Mesenchymal stem cell (in vitro differentiated cells and primary cell): Measurements from ENCODE around the gene CACNG4.

Experiments used
- DNase-seq: peaks from one replicate; pipeline ENCODE4 v3.0.0-alpha.2; 2013
- H2AFZ ChIP-seq: one replicate; pipeline ENCODE4 v1.6.1; 2013; ENCODE audit warnings: low read depth, mild to moderate bottlenecking, control low read depth, inconsistent platforms, low read length, moderate library complexity
- H2AK5ac ChIP-seq: 2 replicates; pipeline ENCODE4 v1.6.1; 2013; ENCODE audit warnings: low read length, moderate library complexity, mild to moderate bottlenecking, inconsistent platforms; ENCODE audit not compliant: severe bottlenecking
- H2BK120ac ChIP-seq: one replicate; pipeline ENCODE4 v1.6.1; 2013; ENCODE audit warnings: low read depth, mild to moderate bottlenecking, inconsistent platforms, low read length, moderate library complexity
- H2BK12ac ChIP-seq, 2 experiments: one replicate each; pipeline ENCODE4 v1.6.1; 2013; ENCODE audit warnings: inconsistent platforms in 2 of 2, low read length in 2 of 2, mild to moderate bottlenecking in 2 of 2, moderate library complexity in 2 of 2, control low read depth in 1 of 2
- H2BK15ac ChIP-seq: one replicate; pipeline ENCODE4 v1.6.1; 2013; ENCODE audit warnings: mild to moderate bottlenecking, low read depth, inconsistent platforms; ENCODE audit not compliant: poor library complexity, severe bottlenecking
- H2BK5ac ChIP-seq: 2 replicates; pipeline ENCODE4 v1.6.1; 2013; ENCODE audit warnings: low read depth, mild to moderate bottlenecking, low read length, control low read depth, inconsistent platforms; ENCODE audit not compliant: poor library complexity, severe bottlenecking
- H3K14ac ChIP-seq, 2 experiments: one replicate each; pipeline ENCODE4 v1.6.1; 2013; ENCODE audit warnings: inconsistent platforms in 2 of 2, low read length in 2 of 2, control low read depth in 1 of 2, mild to moderate bottlenecking in 1 of 2, moderate library complexity in 1 of 2
- H3K18ac ChIP-seq, 2 experiments: one replicate each; pipeline ENCODE4 v1.6.1; 2013; ENCODE audit warnings: inconsistent platforms in 2 of 2, low read length in 2 of 2, control low read depth in 1 of 2, low read depth in 1 of 2, mild to moderate bottlenecking in 1 of 2
- H3K23ac ChIP-seq, 2 experiments: one replicate each; pipeline ENCODE4 v1.6.1; 2013; ENCODE audit warnings: inconsistent platforms in 2 of 2, low read length in 2 of 2, mild to moderate bottlenecking in 2 of 2, moderate library complexity in 2 of 2, control low read depth in 1 of 2
- H3K27ac ChIP-seq: 2 replicates; pipeline ENCODE4 v1.5.1; 2013; ENCODE audit warnings: mild to moderate bottlenecking, moderate library complexity, low read length, control low read depth, inconsistent platforms; ENCODE audit not compliant: poor library complexity, severe bottlenecking
- H3K27me3 ChIP-seq, 2 experiments: 2 replicates each; pipeline versions ENCODE4 v1.6.1 to v1.7.0; 2013; ENCODE audit warnings: low read length in 2 of 2, mild to moderate bottlenecking in 2 of 2, moderate library complexity in 2 of 2, control low read depth in 1 of 2, inconsistent platforms in 1 of 2; ENCODE audit not compliant: control insufficient read depth in 1 of 2, insufficient read depth in 1 of 2
- H3K36me3 ChIP-seq, 2 experiments: 2 replicates each; pipeline versions ENCODE4 v1.6.1 to v1.7.0; 2013; ENCODE audit warnings: low read length in 2 of 2, control low read depth in 1 of 2, inconsistent platforms in 1 of 2, low read depth in 1 of 2, mild to moderate bottlenecking in 1 of 2; ENCODE audit not compliant: insufficient read depth in 2 of 2, control insufficient read depth in 1 of 2
- H3K4ac ChIP-seq, 2 experiments: one replicate each; pipeline ENCODE4 v1.6.1; 2013; ENCODE audit warnings: inconsistent platforms in 2 of 2, low read length in 2 of 2, mild to moderate bottlenecking in 2 of 2, moderate library complexity in 2 of 2, control low read depth in 1 of 2, low read depth in 1 of 2
- H3K4me1 ChIP-seq: 2 replicates; pipeline ENCODE4 v1.6.1; 2013; ENCODE audit warnings: low read depth, low read length, control low read depth; ENCODE audit not compliant: control insufficient read depth, insufficient read depth
- H3K4me2 ChIP-seq: 2 replicates; pipeline ENCODE4 v1.6.1; 2013; ENCODE audit warnings: low read length, mild to moderate bottlenecking, inconsistent platforms; ENCODE audit not compliant: poor library complexity, severe bottlenecking
- H3K4me3 ChIP-seq, 2 experiments: 2 replicates each; pipeline versions ENCODE4 v1.5.1 to v1.7.0; 2013; ENCODE audit warnings: low read length in 2 of 2, mild to moderate bottlenecking in 2 of 2, control low read depth in 1 of 2, low read depth in 1 of 2; ENCODE audit not compliant: insufficient read depth in 1 of 2
- H3K79me1 ChIP-seq: replicated peaks from 2 replicates; pipeline ENCODE4 v1.6.1; 2013; ENCODE audit warnings: mild to moderate bottlenecking, control low read depth, low read length, inconsistent platforms; ENCODE audit not compliant: poor library complexity, severe bottlenecking
- H3K9ac ChIP-seq: 2 replicates; pipeline ENCODE4 v1.7.0; 2013; ENCODE audit warnings: mild to moderate bottlenecking, low read length, moderate library complexity
- H3K9me3 ChIP-seq: 2 replicates; pipeline ENCODE4 v1.7.0; 2013; ENCODE audit warnings: mild to moderate bottlenecking, low read length; ENCODE audit not compliant: control insufficient read depth
- H4K8ac ChIP-seq: one replicate; pipeline ENCODE4 v1.6.1; 2013; ENCODE audit warnings: inconsistent platforms, mild to moderate bottlenecking, low read length, moderate library complexity
- H4K91ac ChIP-seq: one replicate; pipeline ENCODE4 v1.6.1; 2013; ENCODE audit warnings: mild to moderate bottlenecking, low read length, inconsistent platforms
- WGBS: methylation state at CpG from one replicate; pipeline ENCODE4 v1.1.7; 2013; ENCODE audit warnings: mixed read lengths; 5-methylcytosine and 5-hydroxymethylcytosine counted together

Gene CACNG4

DNA sequence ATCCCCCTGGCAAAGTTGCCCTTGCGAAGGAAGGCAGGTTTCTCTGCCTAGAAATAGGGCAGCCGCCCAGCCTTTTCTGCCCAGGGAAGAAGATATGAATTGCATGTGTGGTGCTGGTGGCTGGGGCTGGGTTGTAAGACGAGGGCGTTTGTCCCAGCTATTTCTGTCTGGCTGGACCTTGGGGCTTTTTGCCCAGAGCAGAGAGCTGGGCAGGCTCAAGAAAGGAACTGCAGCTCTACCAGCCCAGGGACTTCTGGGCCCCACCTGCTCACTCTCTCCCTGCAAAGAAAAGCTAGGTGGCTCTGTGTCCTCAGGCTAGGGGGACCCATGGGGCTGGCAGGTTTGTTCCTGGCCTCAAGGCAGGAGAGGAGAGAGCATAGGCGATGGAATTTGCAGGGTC is 80.4 kb downstream of the CACNG4 start:
- Histone ChIP-seq H3K4me3 (no peak overlapping the region), H3K4ac (no peak overlapping the region), H4K91ac (no peak overlapping the region), H3K27ac (no peak overlapping the region), H2AFZ (no peak overlapping the region), H3K4me1 (no peaks in the 10 kb centered on the region), H2BK5ac (no peak overlapping the region), H2BK12ac (no peak overlapping the region), H3K23ac (no peak overlapping the region), H3K9ac (no peak overlapping the region), H3K18ac (no peak overlapping the region), H2BK15ac (no peak overlapping the region), H3K36me3 (no peaks in the 10 kb centered on the region), H2AK5ac (no peak overlapping the region), H3K27me3 (peaks cover 33 to 47% of the 10 kb centered on the region in 2 experiments), H3K4me2 (no peak overlapping the region), H3K79me1 (no peaks in the 10 kb centered on the region), H4K8ac (no peak overlapping the region), H3K14ac (no peak overlapping the region), H2BK120ac (no peak overlapping the region), H3K9me3 (peaks cover 30% of the 10 kb centered on the region)
- no peak for DNase-seq
- 80% methylated on average over 5 of the region's 5 CpGs for WGBS

DNA sequence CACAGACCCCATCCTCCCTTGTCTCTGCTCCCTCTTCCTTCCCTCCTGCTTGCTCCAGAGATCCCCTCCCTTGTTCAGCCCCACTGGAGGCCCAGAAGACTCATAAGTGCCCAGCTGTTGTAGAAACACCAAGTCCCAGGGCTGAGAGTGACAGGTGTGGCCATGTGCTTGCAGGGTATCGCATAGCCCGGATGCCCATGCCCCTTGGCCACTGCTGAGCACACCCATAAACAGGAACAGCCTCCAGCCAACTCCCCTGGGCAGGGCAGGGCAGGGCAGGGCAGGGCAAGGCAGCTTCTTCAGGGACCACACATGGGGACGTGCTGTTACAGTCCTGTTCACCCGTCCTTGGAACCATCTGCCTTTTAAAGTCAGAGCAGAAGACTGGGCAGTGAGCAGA is 81.9 kb downstream of the CACNG4 start:
- Histone ChIP-seq H3K36me3 (no peaks in the 10 kb centered on the region), H3K27ac (no peak overlapping the region), H3K27me3 (peaks cover 33 to 44% of the 10 kb centered on the region in 2 experiments), H2AK5ac (no peak overlapping the region), H3K4me3 (no peak overlapping the region), H3K4ac (no peak overlapping the region), H2AFZ (no peak overlapping the region), H3K14ac (no peak overlapping the region), H4K8ac (no peak overlapping the region), H3K4me2 (no peak overlapping the region), H2BK120ac (no peak overlapping the region), H3K9me3 (peaks cover 40% of the 10 kb centered on the region), H3K18ac (no peak overlapping the region), H2BK15ac (no peak overlapping the region), H3K23ac (no peak overlapping the region), H4K91ac (no peak overlapping the region), H2BK5ac (no peak overlapping the region), H3K79me1 (no peaks in the 10 kb centered on the region), H3K9ac (no peak overlapping the region), H3K4me1 (peaks cover 5% of the 10 kb centered on the region), H2BK12ac (no peak overlapping the region)
- 64% methylated on average over 4 of the region's 4 CpGs for WGBS
- no peak for DNase-seq

DNA sequence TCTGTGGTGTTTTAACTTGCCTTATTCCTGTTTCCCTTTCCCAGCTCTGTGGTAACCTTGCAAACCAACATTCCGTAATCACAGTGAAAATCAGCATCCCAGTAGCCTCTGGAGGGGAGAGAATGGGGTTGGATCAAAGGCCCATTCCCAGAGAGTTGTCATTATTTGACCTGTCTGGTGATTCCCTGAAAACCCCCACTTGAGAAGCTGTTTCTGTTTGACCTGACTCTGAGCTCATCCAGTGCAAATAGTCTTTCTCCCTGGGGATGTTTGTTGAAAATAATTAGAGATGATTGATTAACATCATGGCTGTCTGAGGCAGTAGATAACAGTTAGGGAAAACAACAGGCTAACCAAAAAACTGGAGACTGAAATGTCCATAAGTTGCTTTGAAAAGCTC is 82.9 kb downstream of the CACNG4 start:
- Histone ChIP-seq H4K8ac (no peak overlapping the region), H3K27me3 (peaks cover 24 to 34% of the 10 kb centered on the region in 2 experiments), H2BK5ac (no peak overlapping the region), H2BK15ac (no peak overlapping the region), H3K27ac (no peak overlapping the region), H2BK12ac (no peak overlapping the region), H3K18ac (no peak overlapping the region), H3K79me1 (no peaks in the 10 kb centered on the region), H3K4me3 (no peak overlapping the region), H3K9ac (no peak overlapping the region), H3K4ac (no peak overlapping the region), H3K4me2 (no peak overlapping the region), H2BK120ac (no peak overlapping the region), H2AFZ (no peak overlapping the region), H3K4me1 (peaks cover 6% of the 10 kb centered on the region), H3K9me3 (peaks cover 40% of the 10 kb centered on the region), H3K14ac (no peak overlapping the region), H3K36me3 (no peaks in the 10 kb centered on the region), H4K91ac (no peak overlapping the region), H2AK5ac (no peak overlapping the region), H3K23ac (no peak overlapping the region)
- 83% methylated on average over 1 of the region's 1 CpG for WGBS
- no peak for DNase-seq

DNA sequence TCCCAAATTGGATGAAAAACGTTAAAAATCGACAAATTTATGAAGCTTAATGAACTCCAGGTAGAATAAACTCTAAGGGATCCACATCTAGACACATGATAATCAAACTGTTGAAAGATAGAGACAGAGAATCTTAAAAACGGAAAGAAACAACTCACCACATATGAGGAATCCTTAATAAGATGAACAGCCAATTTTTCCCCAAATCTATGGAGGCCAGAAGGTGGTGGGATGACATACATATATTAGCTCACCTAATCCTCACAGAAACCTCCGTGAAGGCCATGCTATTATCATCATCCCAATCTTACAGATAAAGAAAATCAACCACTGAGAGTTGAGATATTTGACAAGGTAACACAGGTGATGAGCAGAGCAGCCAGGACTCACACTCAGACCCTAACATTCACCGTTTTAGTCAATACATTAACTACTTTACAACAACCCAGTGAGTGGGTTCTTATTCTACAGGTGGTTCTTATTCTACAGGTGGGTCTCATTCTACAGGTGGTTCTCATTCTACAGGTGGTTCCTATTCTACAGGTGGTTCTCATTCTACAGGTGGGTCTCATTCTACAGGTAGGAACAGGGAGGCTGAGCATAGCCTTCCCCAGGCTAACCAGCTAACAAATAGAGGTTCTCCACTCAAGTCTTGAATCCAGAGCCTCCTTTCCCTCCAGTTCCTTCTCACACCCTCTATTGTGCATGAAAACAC is 84.7 kb downstream of the CACNG4 start:
- Histone ChIP-seq H3K23ac (no peak overlapping the region), H2BK15ac (no peak overlapping the region), H3K4me3 (no peak overlapping the region), H3K4me1 (peaks cover 6% of the 10 kb centered on the region), H2BK12ac (no peak overlapping the region), H3K4ac (no peak overlapping the region), H4K91ac (no peak overlapping the region), H2AK5ac (no peak overlapping the region), H2BK5ac (no peak overlapping the region), H3K27ac (no peak overlapping the region), H3K9me3 (peaks cover 40% of the 10 kb centered on the region), H3K27me3 (peaks cover 15 to 23% of the 10 kb centered on the region in 2 experiments), H4K8ac (no peak overlapping the region), H2AFZ (no peak overlapping the region), H3K14ac (no peak overlapping the region), H3K36me3 (no peaks in the 10 kb centered on the region), H3K18ac (no peak overlapping the region), H3K79me1 (no peaks in the 10 kb centered on the region), H2BK120ac (no peak overlapping the region), H3K4me2 (no peak overlapping the region), H3K9ac (no peak overlapping the region)
- WGBS = 76% methylated on average over 2 of the region's 5 CpGs
- no peak for DNase-seq
